IMR-90 (cell line): ENCODE results near the gene EPHB6.

Experiments used
- CTCF ChIP-seq: conservative IDR thresholded peaks from 2 replicates; pipeline ENCODE4 v1.5.1; 2012; ENCODE audit warnings: mild to moderate bottlenecking, low read depth, low read length, improper control_type of control experiment
- RAD21 ChIP-seq: IDR thresholded peaks from 2 replicates; pipeline ENCODE4 v1.6.1; 2012; ENCODE audit warnings: low read length, improper control_type of control experiment
- RCOR1 ChIP-seq: IDR thresholded peaks from 2 replicates; pipeline ENCODE4 v1.6.1; 2012; ENCODE audit warnings: mild to moderate bottlenecking, low read length, improper control_type of control experiment; ENCODE audit not compliant: insufficient replicate concordance
- USF2 ChIP-seq: fragments of 150-350 bp; IDR thresholded peaks from 2 replicates; pipeline ENCODE4 v1.6.1; 2017; ENCODE audit warnings: mild to moderate bottlenecking, antibody characterized with exemption, low read length, low read depth

- TF ChIP-seq RCOR1 (no peak), CTCF (no peak), USF2 (no peak), RAD21 (no peak)
Observed at GRCh38 chr7:142910481-142910880, 55.6 kb downstream of the EPHB6 start.
